Natural killer cell (primary cell): ENCODE results near the gene SMG6. TPM values are rescaled to one million over a fixed set of nuclear protein-coding genes. Genes with fewer than 3 reads are reported as not detected.

Experiments
- ATAC-seq, 3 donors: fragments of 150-1000 bp in 2 of 3; fragments of 200-7000 bp in 1 of 3; cut with Tn5 transposase; 1 replicate in 1 of 3; 2 replicates in 2 of 3; pipeline ENCODE4 v1.10.0; 2021; ENCODE audit warnings: mild to moderate bottlenecking in 2 of 3, moderate library complexity in 2 of 3
- DNase-seq, 2 donors: peaks; one replicate each; pipeline versions ENCODE4 v3.0.0 to v3.0.0-alpha.2; 2013 to 2021; ENCODE audit warnings: mixed read lengths in 1 of 2
- H3K27ac ChIP-seq: one replicate; pipeline ENCODE4 v1.5.1; 2013; ENCODE audit warnings: mild to moderate bottlenecking, low read length
- H3K27me3 ChIP-seq: one replicate; pipeline ENCODE4 v1.6.1; 2013; ENCODE audit warnings: low read length; ENCODE audit not compliant: control insufficient read depth, insufficient read depth
- H3K36me3 ChIP-seq: one replicate; pipeline ENCODE4 v1.6.1; 2013; ENCODE audit warnings: low read length; ENCODE audit not compliant: control insufficient read depth, insufficient read depth
- H3K4me1 ChIP-seq: one replicate; pipeline ENCODE4 v1.6.1; 2013; ENCODE audit warnings: low read length; ENCODE audit not compliant: control insufficient read depth, insufficient read depth
- H3K4me3 ChIP-seq: one replicate; pipeline ENCODE4 v1.5.1; 2013; ENCODE audit warnings: low read length
- H3K9me3 ChIP-seq: one replicate; pipeline ENCODE4 v1.6.1; 2013; ENCODE audit warnings: low read length; ENCODE audit not compliant: control insufficient read depth, insufficient read depth
- H3K27ac Mint-ChIP-seq, 2 donors: one replicate each; pipeline ENCODE4 v1.8.0; 2022; ENCODE audit warnings: mild to moderate bottlenecking in 2 of 2, mixed read lengths in 2 of 2, moderate library complexity in 1 of 2
- H3K27me3 Mint-ChIP-seq, 2 donors: one replicate each; pipeline ENCODE4 v1.8.0; 2022; ENCODE audit warnings: low read depth in 2 of 2, mixed read lengths in 2 of 2
- H3K36me3 Mint-ChIP-seq: one replicate; pipeline ENCODE4 v1.8.0; 2022; ENCODE audit warnings: mixed read lengths
- H3K4me1 Mint-ChIP-seq, 2 donors: one replicate each; pipeline ENCODE4 v1.8.0; 2022; ENCODE audit warnings: mixed read lengths in 2 of 2
- H3K4me3 Mint-ChIP-seq: one replicate; pipeline ENCODE4 v1.8.0; 2022; ENCODE audit warnings: mild to moderate bottlenecking, moderate library complexity, mixed read lengths
- H3K9me3 Mint-ChIP-seq, 2 donors: one replicate each; pipeline ENCODE4 v1.8.0; 2022; ENCODE audit warnings: mixed read lengths in 2 of 2
- WGBS: methylation state at CpG from one replicate; pipeline ENCODE4 v1.1.7; 2013; ENCODE audit warnings: missing lambda C conversion rate; ENCODE audit not compliant: insufficient coverage; 5-methylcytosine and 5-hydroxymethylcytosine counted together
- intact Hi-C: fragments of 100-400 bp; cut with micrococcal nuclease; formaldehyde crosslinking; loops from one replicate; pipeline ENCODE4 v1.14.2; 2022
- total RNA-seq, 4 donors: library from RNA; stranded (reverse); fragments of 120-200 nt in 1 of 4; gene quantifications; one replicate each; pipeline versions ENCODE4 v1.2.3 to v1.2.4, GENCODE V29; 2013 to 2022
- TF ChIP-seq, protein P1 (sequence below): fragments of 200-600 bp; IDR thresholded peaks from one replicate; pipeline ENCODE4 v1.8.0; 2022; ENCODE audit warnings: antibody characterized with exemption

Gene SMG6
- total RNA-seq, 3 donors from 2014 or later (not counting 1 experiment from before 2014, with no cell fraction given): 41.6 to 49.4 (median 48.2) TPM

- 69% methylated on average over 13 of the region's 13 CpGs for WGBS
- Histone ChIP-seq H3K27ac (peak overlapping the region; percentile 7), H3K4me3 (no peak overlapping the region), H3K9me3 (no peaks in the 10 kb centered on the region), H3K36me3 (peaks cover 15% of the 10 kb centered on the region), H3K27me3 (no peaks in the 10 kb centered on the region), H3K4me1 (peaks cover 72% of the 10 kb centered on the region)
- intact Hi-C loops: no loop called here
- Mint-ChIP-seq H3K36me3 (no peaks in the 10 kb centered on the region), H3K27ac (peak overlapping the region; percentile 81 to 88), H3K4me1 (peaks cover 90% of the 10 kb centered on the region in 2 donors), H3K27me3 (no peaks in the 10 kb centered on the region), H3K9me3 (no peaks in the 10 kb centered on the region), H3K4me3 (peak overlapping the region; percentile 59)
- TF ChIP-seq, protein P1, sequence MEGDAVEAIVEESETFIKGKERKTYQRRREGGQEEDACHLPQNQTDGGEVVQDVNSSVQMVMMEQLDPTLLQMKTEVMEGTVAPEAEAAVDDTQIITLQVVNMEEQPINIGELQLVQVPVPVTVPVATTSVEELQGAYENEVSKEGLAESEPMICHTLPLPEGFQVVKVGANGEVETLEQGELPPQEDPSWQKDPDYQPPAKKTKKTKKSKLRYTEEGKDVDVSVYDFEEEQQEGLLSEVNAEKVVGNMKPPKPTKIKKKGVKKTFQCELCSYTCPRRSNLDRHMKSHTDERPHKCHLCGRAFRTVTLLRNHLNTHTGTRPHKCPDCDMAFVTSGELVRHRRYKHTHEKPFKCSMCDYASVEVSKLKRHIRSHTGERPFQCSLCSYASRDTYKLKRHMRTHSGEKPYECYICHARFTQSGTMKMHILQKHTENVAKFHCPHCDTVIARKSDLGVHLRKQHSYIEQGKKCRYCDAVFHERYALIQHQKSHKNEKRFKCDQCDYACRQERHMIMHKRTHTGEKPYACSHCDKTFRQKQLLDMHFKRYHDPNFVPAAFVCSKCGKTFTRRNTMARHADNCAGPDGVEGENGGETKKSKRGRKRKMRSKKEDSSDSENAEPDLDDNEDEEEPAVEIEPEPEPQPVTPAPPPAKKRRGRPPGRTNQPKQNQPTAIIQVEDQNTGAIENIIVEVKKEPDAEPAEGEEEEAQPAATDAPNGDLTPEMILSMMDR: no peak
- DNase-seq: peak in 1 of 2 donors; percentile 24
- ATAC-seq: peak in 2 of 3 donors; percentile 15 to 21
Observed at GRCh38 chr17:2181206-2181896, 122.2 kb downstream of the SMG6 start.

- Histone ChIP-seq H3K4me3 (no peak overlapping the region), H3K36me3 (peaks cover 10% of the 10 kb centered on the region), H3K27me3 (no peaks in the 10 kb centered on the region), H3K27ac (peak overlapping the region; percentile 7), H3K9me3 (no peaks in the 10 kb centered on the region), H3K4me1 (peaks cover 70% of the 10 kb centered on the region)
- ATAC-seq (no peak), DNase-seq (no peak)
- TF ChIP-seq, protein P1: no peak
- no peaks in the 10 kb centered on the region for H3K9me3 Mint-ChIP-seq
- no peaks in the 10 kb centered on the region for H3K36me3 Mint-ChIP-seq
- H3K27ac Mint-ChIP-seq: peak overlapping the region; percentile 81 to 88
- H3K4me1 Mint-ChIP-seq: peaks cover 88 to 89% of the 10 kb centered on the region in 2 donors
- 100% methylated on average over 2 of the region's 2 CpGs for WGBS
- intact Hi-C loops: no loop called here
- no peaks in the 10 kb centered on the region for H3K27me3 Mint-ChIP-seq
- H3K4me3 Mint-ChIP-seq: peak overlapping the region; percentile 10
Observed at GRCh38 chr17:2180768-2181167, 122.8 kb downstream of the SMG6 start.

GRCh38 chr17:2179615-2180295 is 123.8 kb downstream of the SMG6 start:
- H3K9me3 Mint-ChIP-seq: no peaks in the 10 kb centered on the region
- Histone ChIP-seq H3K9me3 (no peaks in the 10 kb centered on the region), H3K4me1 (peaks cover 65% of the 10 kb centered on the region), H3K27me3 (no peaks in the 10 kb centered on the region), H3K4me3 (no peak overlapping the region), H3K27ac (no peak overlapping the region), H3K36me3 (peaks cover 10% of the 10 kb centered on the region)
- whole genome bisulfite sequencing: 70% methylated on average over 9 of the region's 9 CpGs
- H3K27me3 Mint-ChIP-seq: no peaks in the 10 kb centered on the region
- TF ChIP-seq, protein P1: no peak
- intact Hi-C loops: no loop called here
- no peaks in the 10 kb centered on the region for H3K36me3 Mint-ChIP-seq
- ATAC-seq (no peak), DNase-seq (no peak)
- H3K4me1 Mint-ChIP-seq: peaks cover 86 to 87% of the 10 kb centered on the region in 2 donors
- H3K4me3 Mint-ChIP-seq: peak overlapping the region; percentile 51
- H3K27ac Mint-ChIP-seq: peak overlapping the region; percentile 81 to 88
